SK-N-SH (cell line): ENCODE results near the gene GPR39. TPM values are rescaled to one million over a fixed set of nuclear protein-coding genes. Genes with fewer than 3 reads are reported as not detected.
A peak's percentile ranks its signal among the peaks of the same experiment; 100 is the strongest.

ENCODE experiments used
- CTCF ChIA-PET: fragments of 300-600, 350-600 bp; formaldehyde crosslinking; extraction: SDS; loops from one replicate; lab custom pipeline; 2021; lab: Yijun Ruan, JAX
- POLR2A ChIA-PET: fragments of 350-600 bp; sonication (Branson Sonifier 250); formaldehyde crosslinking; extraction: SDS; loops from one replicate; lab custom pipeline; 2020; ENCODE audit warnings: antibody characterized with exemption, inconsistent platforms; lab: Yijun Ruan, JAX
- DNase-seq: peaks from one replicate; pipeline ENCODE4 v3.0.0; 2012
- H2AFZ ChIP-seq: fragments of 200-600 bp; sonication (generic); 2 replicates; pipeline ENCODE4 v1.8.1; 2016; ENCODE audit warnings: antibody characterized with exemption, mild to moderate bottlenecking, low read depth
- H3F3A ChIP-seq: fragments of 200-600 bp; sonication (generic); replicated peaks from 2 replicates; pipeline ENCODE3; 2016; ENCODE audit warnings: antibody characterized with exemption, mild to moderate bottlenecking; ENCODE audit not compliant: insufficient read depth
- H3K27ac ChIP-seq, 2 experiments: fragments of 200-500 bp in 1 of 2; fragments of 200-600 bp in 1 of 2; sonication (Bioruptor generic) in 1 of 2; sonication (generic), shearing (Covaris generic) in 1 of 2; 2 replicates each; pipeline versions ENCODE4 v1.5.1 to v1.6.1; 2014 to 2016; ENCODE audit warnings: low read depth in 2 of 2, inconsistent platforms in 1 of 2, low read length in 1 of 2, mild to moderate bottlenecking in 1 of 2, mixed read lengths in 1 of 2
- H3K27me3 ChIP-seq: fragments of 200-600 bp; sonication (generic), shearing (Covaris generic); 2 replicates; pipeline ENCODE4 v1.6.1; 2016; ENCODE audit warnings: mixed run types; ENCODE audit not compliant: insufficient read depth
- H3K36me3 ChIP-seq, 2 experiments: fragments of 200-500 bp in 1 of 2; fragments of 200-600 bp in 1 of 2; sonication (Bioruptor generic) in 1 of 2; sonication (generic) in 1 of 2; replicated peaks in 1 of 2; 2 replicates each; pipeline versions ENCODE3 to v1.5.1; 2014 to 2016; ENCODE audit warnings: low read length in 1 of 2, mild to moderate bottlenecking in 1 of 2; ENCODE audit not compliant: insufficient read depth in 2 of 2, control insufficient read depth in 1 of 2
- H3K4me1 ChIP-seq, 2 experiments: fragments of 200-500 bp in 1 of 2; fragments of 200-600 bp in 1 of 2; sonication (Bioruptor generic) in 1 of 2; sonication (generic), shearing (Covaris generic) in 1 of 2; 2 replicates each; pipeline versions ENCODE4 v1.5.1 to v1.6.1; 2014 to 2016; ENCODE audit warnings: low read depth in 1 of 2, low read length in 1 of 2, mixed run types in 1 of 2; ENCODE audit not compliant: insufficient read depth in 2 of 2, control insufficient read depth in 1 of 2
- H3K4me2 ChIP-seq: fragments of 200-600 bp; sonication (generic), shearing (Covaris generic); 2 replicates; pipeline ENCODE4 v1.6.1; 2017; ENCODE audit warnings: mixed run types
- H3K4me3 ChIP-seq, 2 experiments: fragments of 200-500 bp in 1 of 2; fragments of 200-600 bp in 1 of 2; sonication (Bioruptor generic) in 1 of 2; sonication (generic), shearing (Covaris generic) in 1 of 2; 2 replicates each; pipeline versions ENCODE4 v1.5.1 to v1.8.1; 2014 to 2016; ENCODE audit warnings: low read depth in 2 of 2, inconsistent platforms in 1 of 2, low read length in 1 of 2, mild to moderate bottlenecking in 1 of 2, mixed read lengths in 1 of 2, moderate library complexity in 1 of 2
- H3K79me2 ChIP-seq: fragments of 200-600 bp; sonication (generic); 2 replicates; pipeline ENCODE4 v1.8.1; 2017; ENCODE audit warnings: mild to moderate bottlenecking; ENCODE audit not compliant: insufficient read depth
- H3K9ac ChIP-seq: fragments of 200-600 bp; sonication (generic); 2 replicates; pipeline ENCODE4 v1.6.1; 2017; ENCODE audit warnings: mixed run types
- H3K9me2 ChIP-seq: fragments of 200-600 bp; sonication (generic); 2 replicates; pipeline ENCODE4 v1.6.1; 2017; ENCODE audit warnings: mixed run types
- H3K9me3 ChIP-seq: fragments of 200-600 bp; sonication (generic); 2 replicates; pipeline ENCODE4 v1.6.1; 2017; ENCODE audit warnings: mixed run types, mild to moderate bottlenecking, moderate library complexity
- H4K20me1 ChIP-seq: fragments of 200-600 bp; sonication (generic); 2 replicates; pipeline ENCODE4 v1.6.1; 2017; ENCODE audit warnings: mild to moderate bottlenecking, mixed run types; ENCODE audit not compliant: insufficient read depth
- CHD2 ChIP-seq: fragments of 150-350 bp; IDR thresholded peaks from 2 replicates; pipeline ENCODE4 v1.6.1; 2018; ENCODE audit warnings: low read length; ENCODE audit not compliant: partially characterized antibody
- ELF1 ChIP-seq: IDR thresholded peaks from 2 replicates; pipeline ENCODE4 v1.4.0; 2012
- EP300 ChIP-seq, 2 experiments: IDR thresholded peaks; 2 replicates each; pipeline versions ENCODE4 v1.4.0 to v1.6.1; 2012; ENCODE audit warnings: borderline replicate concordance in 1 of 2, low read depth in 1 of 2, low read length in 1 of 2
- EZH2phosphoT487 ChIP-seq: fragments of 200-600 bp; sonication (generic); IDR thresholded peaks from 2 replicates; pipeline ENCODE4 v1.6.1; 2017; ENCODE audit warnings: low read depth, mixed run types, mild to moderate bottlenecking, antibody characterized with exemption, moderate library complexity, borderline replicate concordance
- IRF3 ChIP-seq: fragments of 150-350 bp; IDR thresholded peaks from 2 replicates; pipeline ENCODE4 v1.6.1; 2016; ENCODE audit warnings: mild to moderate bottlenecking, low read depth, low read length
- JUND ChIP-seq: IDR thresholded peaks from 2 replicates; pipeline ENCODE4 v1.4.0; 2012
- NFIC ChIP-seq: IDR thresholded peaks from 2 replicates; pipeline ENCODE4 v1.4.0; 2012; ENCODE audit warnings: borderline replicate concordance
- NRF1 ChIP-seq: IDR thresholded peaks from 2 replicates; pipeline ENCODE4 v1.6.1; 2012; ENCODE audit warnings: low read depth, mild to moderate bottlenecking, low read length
- RCOR1 ChIP-seq: fragments of 150-350 bp; IDR thresholded peaks from 2 replicates; pipeline ENCODE4 v1.6.1; 2017; ENCODE audit warnings: antibody characterized with exemption, low read length
- REST ChIP-seq: IDR thresholded peaks from 2 replicates; pipeline ENCODE4 v1.6.1; 2012; ENCODE audit warnings: mild to moderate bottlenecking, low read depth, low read length, moderate library complexity
- TAF1 ChIP-seq: IDR thresholded peaks from 2 replicates; pipeline ENCODE4 v1.6.1; 2012; ENCODE audit warnings: low read depth, mild to moderate bottlenecking, low read length, moderate library complexity, borderline replicate concordance
- TEAD4 ChIP-seq: IDR thresholded peaks from 2 replicates; pipeline ENCODE4 v1.4.0; 2012; ENCODE audit warnings: mild to moderate bottlenecking, borderline replicate concordance; ENCODE audit not compliant: insufficient read depth
- USF1 ChIP-seq: IDR thresholded peaks from 2 replicates; pipeline ENCODE4 v1.4.0; 2012; ENCODE audit warnings: low read depth, borderline replicate concordance
- USF2 ChIP-seq: fragments of 150-350 bp; IDR thresholded peaks from 2 replicates; pipeline ENCODE4 v1.6.1; 2017; ENCODE audit warnings: antibody characterized with exemption, low read length, low read depth, borderline replicate concordance
- YY1 ChIP-seq: IDR thresholded peaks from 2 replicates; pipeline ENCODE4 v1.4.0; 2012; ENCODE audit warnings: low read depth, mild to moderate bottlenecking
- ZBTB33 ChIP-seq: IDR thresholded peaks from 2 replicates; pipeline ENCODE4 v1.4.0; 2012; ENCODE audit warnings: low read depth, borderline replicate concordance
- WGBS: methylation state at CpG from one replicate; pipeline ENCODE4 v1.1.6; 2017; ENCODE audit warnings: low lambda C conversion rate; 5-methylcytosine and 5-hydroxymethylcytosine counted together
- polyA plus RNA-seq, 3 experiments: library from polyadenylated mRNA; depleted of rRNA; stranded (reverse); fragments of >200 nt; gene quantifications; 2 replicates each; pipeline ENCODE4 v1.2.3, GENCODE V29; 2012
- TF ChIP-seq, protein P1 (sequence below): fragments of 200-600 bp; sonication (generic); IDR thresholded peaks from 2 replicates; pipeline ENCODE4 v1.6.1; 2017; ENCODE audit warnings: antibody characterized with exemption, mild to moderate bottlenecking, moderate library complexity

The GPR39 gene
- polyA plus RNA-seq, 1 of the 3 experiments (the other 2 are of a cell fraction) = 2.3 TPM

DNA sequence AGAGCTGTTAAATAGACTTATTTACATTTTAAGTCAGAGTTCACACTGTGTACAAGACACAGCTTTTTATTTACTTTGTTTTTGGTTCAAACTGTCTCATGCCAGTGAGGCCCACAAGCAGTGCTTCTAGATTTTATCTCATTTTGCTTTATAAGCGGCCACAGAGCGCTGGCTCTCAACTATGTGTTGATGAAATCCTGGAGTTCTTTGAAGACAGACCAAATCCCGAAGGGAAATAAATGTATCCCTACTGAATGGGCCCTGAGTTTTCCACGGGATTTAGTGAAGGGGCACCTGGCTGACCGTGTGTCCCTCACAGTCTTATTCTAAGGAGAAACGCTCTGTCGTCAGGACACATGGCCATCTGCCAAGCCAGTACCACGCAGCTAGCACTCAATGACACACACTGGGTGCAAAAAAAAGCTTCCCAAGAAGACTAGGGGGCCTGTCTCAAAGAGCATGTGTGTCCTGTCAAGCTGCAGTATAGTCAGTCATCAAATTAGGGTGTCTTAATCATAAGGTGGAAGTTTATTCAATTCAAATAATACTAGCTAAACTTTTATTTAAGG is 230.0 kb downstream of the GPR39 start:
- no peaks in the 10 kb centered on the region for H3K36me3 ChIP-seq
- H3K4me2 ChIP-seq = no peak overlapping the region
- no peaks in the 10 kb centered on the region for H3K27me3 ChIP-seq
- no peaks in the 10 kb centered on the region; a peak in 1 of 4 replicates for H3K4me1 ChIP-seq
- ChIA-PET POLR2A (no interaction called here), CTCF (interaction anchor here (0.7 to 1.2 kb wide), 6 partner anchors 23 to 527 kb away, joined by 3 to 5 read pairs (median 4); no protein-coding TSS in a partner anchor)
- no peak overlapping the region for H3K4me3 ChIP-seq
- 56% methylated on average over 8 of the region's 8 CpGs for WGBS
- no peak overlapping the region for H2AFZ ChIP-seq
- H3K9ac ChIP-seq = no peak overlapping the region
- no peaks in the 10 kb centered on the region for H3K9me3 ChIP-seq
- H3F3A ChIP-seq = peaks cover 7% of the 10 kb centered on the region
- DNase-seq = peak; percentile 17
- H3K27ac ChIP-seq = no peak overlapping the region
- H3K9me2 ChIP-seq = no peaks in the 10 kb centered on the region
- no peak for TF ChIP-seq USF2
- no peak for TF ChIP-seq EZH2phosphoT487
- no peak for TF ChIP-seq CHD2
- TF ChIP-seq TAF1 = no peak
- no peak for TF ChIP-seq USF1
- TF ChIP-seq REST = no peak
- no peak for TF ChIP-seq JUND
- no peak for TF ChIP-seq RCOR1
- TF ChIP-seq YY1 = no peak
- no peak for TF ChIP-seq ZBTB33
- no peak for TF ChIP-seq ELF1
- no peak for TF ChIP-seq TEAD4
- TF ChIP-seq NRF1 = no peak
- TF ChIP-seq EP300 (IDR thresholded peaks at IDR 0.05; ENCODE audit: borderline replicate concordance in 1 of 2, low read depth in 1 of 2, low read length in 1 of 2) = no peak
- no peak for TF ChIP-seq IRF3
- no peak for TF ChIP-seq NFIC
- TF ChIP-seq, protein P1, sequence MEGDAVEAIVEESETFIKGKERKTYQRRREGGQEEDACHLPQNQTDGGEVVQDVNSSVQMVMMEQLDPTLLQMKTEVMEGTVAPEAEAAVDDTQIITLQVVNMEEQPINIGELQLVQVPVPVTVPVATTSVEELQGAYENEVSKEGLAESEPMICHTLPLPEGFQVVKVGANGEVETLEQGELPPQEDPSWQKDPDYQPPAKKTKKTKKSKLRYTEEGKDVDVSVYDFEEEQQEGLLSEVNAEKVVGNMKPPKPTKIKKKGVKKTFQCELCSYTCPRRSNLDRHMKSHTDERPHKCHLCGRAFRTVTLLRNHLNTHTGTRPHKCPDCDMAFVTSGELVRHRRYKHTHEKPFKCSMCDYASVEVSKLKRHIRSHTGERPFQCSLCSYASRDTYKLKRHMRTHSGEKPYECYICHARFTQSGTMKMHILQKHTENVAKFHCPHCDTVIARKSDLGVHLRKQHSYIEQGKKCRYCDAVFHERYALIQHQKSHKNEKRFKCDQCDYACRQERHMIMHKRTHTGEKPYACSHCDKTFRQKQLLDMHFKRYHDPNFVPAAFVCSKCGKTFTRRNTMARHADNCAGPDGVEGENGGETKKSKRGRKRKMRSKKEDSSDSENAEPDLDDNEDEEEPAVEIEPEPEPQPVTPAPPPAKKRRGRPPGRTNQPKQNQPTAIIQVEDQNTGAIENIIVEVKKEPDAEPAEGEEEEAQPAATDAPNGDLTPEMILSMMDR = no peak
- no peaks in the 10 kb centered on the region for H4K20me1 ChIP-seq
- H3K79me2 ChIP-seq = 0 out of 2 replicates have a peak, but pooled peaks cover 8% of the 10 kb centered on the region
